Fibroblast of lung (primary cell): Measurements from ENCODE around the gene PODN. TPM values are rescaled to one million over a fixed set of nuclear protein-coding genes. Genes with fewer than 3 reads are reported as not detected.

ENCODE experiments used
- DNase-seq, 2 donors: peaks; one replicate each; pipeline versions ENCODE4 v3.0.0 to v3.0.0-alpha.2; 2010; ENCODE audit warnings: low read depth in 2 of 2
- H2AFZ ChIP-seq: 2 replicates; pipeline ENCODE4 v1.5.1; 2012; ENCODE audit warnings: low read length, control low read depth, inconsistent platforms
- H3K27ac ChIP-seq: 2 replicates; pipeline ENCODE4 v1.5.1; 2011; ENCODE audit warnings: low read length, control low read depth; ENCODE audit not compliant: insufficient read depth
- H3K27me3 ChIP-seq: 2 replicates; pipeline ENCODE4 v1.5.1; 2011; ENCODE audit warnings: mild to moderate bottlenecking, low read length; ENCODE audit not compliant: control insufficient read depth, insufficient read depth
- H3K36me3 ChIP-seq: 2 replicates; pipeline ENCODE4 v1.5.1; 2011; ENCODE audit warnings: low read length; ENCODE audit not compliant: control insufficient read depth, insufficient read depth
- H3K4me1 ChIP-seq: 2 replicates; pipeline ENCODE4 v1.5.1; 2011; ENCODE audit warnings: low read length; ENCODE audit not compliant: control insufficient read depth, insufficient read depth; ENCODE audit errors: extremely low read depth
- H3K4me2 ChIP-seq: 2 replicates; pipeline ENCODE4 v1.5.1; 2011; ENCODE audit warnings: low read length, control low read depth; ENCODE audit not compliant: insufficient read depth; ENCODE audit errors: extremely low read depth
- H3K4me3 ChIP-seq, 4 experiments: fragments of 200-600 bp in 1 of 4; sonication (generic) in 1 of 4; replicated peaks in 1 of 4; 2 replicates each; pipeline ENCODE4 v1.5.1; 2011 to 2016; ENCODE audit warnings: low read length in 4 of 4, low read depth in 3 of 4, mild to moderate bottlenecking in 3 of 4, control low read depth in 2 of 4, inconsistent platforms in 1 of 4, mixed read lengths in 1 of 4; ENCODE audit not compliant: insufficient read depth in 1 of 4; ENCODE audit errors: control extremely low read depth in 1 of 4
- H3K79me2 ChIP-seq: 2 replicates; pipeline ENCODE4 v1.5.1; 2012; ENCODE audit warnings: mild to moderate bottlenecking, low read length, inconsistent platforms; ENCODE audit not compliant: control insufficient read depth, insufficient read depth
- H3K9ac ChIP-seq: 2 replicates; pipeline ENCODE4 v1.5.1; 2011; ENCODE audit warnings: mild to moderate bottlenecking, low read length, control low read depth; ENCODE audit not compliant: insufficient read depth
- H3K9me3 ChIP-seq: 2 replicates; pipeline ENCODE4 v1.5.1; 2012; ENCODE audit warnings: low read depth, low read length; ENCODE audit not compliant: control insufficient read depth, insufficient read depth
- H4K20me1 ChIP-seq: 2 replicates; pipeline ENCODE4 v1.5.1; 2011; ENCODE audit warnings: low read length; ENCODE audit not compliant: control insufficient read depth, insufficient read depth; ENCODE audit errors: extremely low read depth
- EZH2 ChIP-seq: IDR thresholded peaks from 2 replicates; pipeline ENCODE4 v1.5.1; 2012; ENCODE audit warnings: low read length, control low read depth, mild to moderate bottlenecking; ENCODE audit errors: missing control alignments
- polyA plus RNA-seq, 2 donors: library from polyadenylated mRNA; depleted of rRNA in 1 of 2; stranded (reverse) in 1 of 2; unstranded in 1 of 2; fragments of >200 nt; gene quantifications; 2 replicates each; pipeline ENCODE4 v1.2.1, GENCODE V29; 2011 to 2012; ENCODE audit warnings: missing spikeins in 1 of 2
- total RNA-seq: library from RNA; depleted of rRNA; stranded (reverse); fragments of >200 nt; gene quantifications from 2 replicates; pipeline ENCODE4 v1.2.1, GENCODE V29; 2014
- TF ChIP-seq, protein P1 (sequence below), 2 donors: IDR thresholded peaks in 1 of 2; conservative IDR thresholded peaks in 1 of 2; 1 replicate in 1 of 2; 2 replicates in 1 of 2; pipeline ENCODE4 v1.5.1; 2011 to 2012; ENCODE audit warnings: low read length in 2 of 2, control low read depth in 1 of 2, inconsistent platforms in 1 of 2, low read depth in 1 of 2, mild to moderate bottlenecking in 1 of 2

The PODN gene
- total and polyA plus RNA-seq, 2 donors (not counting 1 experiment from before 2014, with no cell fraction given): 31.6 to 49.7 TPM

DNA sequence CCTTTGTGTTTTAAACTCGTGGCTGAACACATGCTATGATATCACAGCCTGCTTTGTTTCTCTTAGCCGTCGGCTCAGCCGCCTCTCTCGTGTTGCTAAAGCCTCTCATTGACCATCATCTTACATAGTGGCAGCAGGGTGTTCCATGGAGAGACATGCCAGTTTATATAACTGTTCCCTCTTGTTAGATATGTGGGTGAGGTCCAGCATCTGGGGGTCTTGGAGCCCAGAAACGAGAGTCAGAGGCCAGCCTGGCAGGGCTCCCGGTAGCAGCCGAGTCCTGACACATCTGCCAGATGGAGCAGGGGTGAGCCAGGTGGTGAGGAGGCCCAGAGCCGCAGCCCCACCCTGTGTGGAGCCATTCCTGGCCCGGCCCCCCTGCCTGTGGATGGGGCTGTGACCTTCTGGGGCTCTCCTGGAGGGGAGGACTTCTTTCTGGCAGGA is 11.9 kb downstream of the PODN start:
- no peaks in the 10 kb centered on the region for H3K4me1 ChIP-seq
- no peak overlapping the region for H3K9ac ChIP-seq
- H3K27ac ChIP-seq: no peak overlapping the region
- no peak overlapping the region for H3K4me2 ChIP-seq
- H3K79me2 ChIP-seq: no peaks in the 10 kb centered on the region
- H3K36me3 ChIP-seq: peaks cover 13% of the 10 kb centered on the region
- H3K27me3 ChIP-seq: no peaks in the 10 kb centered on the region
- no peak for TF ChIP-seq EZH2
- TF ChIP-seq, protein P1, sequence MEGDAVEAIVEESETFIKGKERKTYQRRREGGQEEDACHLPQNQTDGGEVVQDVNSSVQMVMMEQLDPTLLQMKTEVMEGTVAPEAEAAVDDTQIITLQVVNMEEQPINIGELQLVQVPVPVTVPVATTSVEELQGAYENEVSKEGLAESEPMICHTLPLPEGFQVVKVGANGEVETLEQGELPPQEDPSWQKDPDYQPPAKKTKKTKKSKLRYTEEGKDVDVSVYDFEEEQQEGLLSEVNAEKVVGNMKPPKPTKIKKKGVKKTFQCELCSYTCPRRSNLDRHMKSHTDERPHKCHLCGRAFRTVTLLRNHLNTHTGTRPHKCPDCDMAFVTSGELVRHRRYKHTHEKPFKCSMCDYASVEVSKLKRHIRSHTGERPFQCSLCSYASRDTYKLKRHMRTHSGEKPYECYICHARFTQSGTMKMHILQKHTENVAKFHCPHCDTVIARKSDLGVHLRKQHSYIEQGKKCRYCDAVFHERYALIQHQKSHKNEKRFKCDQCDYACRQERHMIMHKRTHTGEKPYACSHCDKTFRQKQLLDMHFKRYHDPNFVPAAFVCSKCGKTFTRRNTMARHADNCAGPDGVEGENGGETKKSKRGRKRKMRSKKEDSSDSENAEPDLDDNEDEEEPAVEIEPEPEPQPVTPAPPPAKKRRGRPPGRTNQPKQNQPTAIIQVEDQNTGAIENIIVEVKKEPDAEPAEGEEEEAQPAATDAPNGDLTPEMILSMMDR (conservative IDR thresholded peaks at IDR 0.05 in 1 of 2, IDR thresholded peaks at IDR 0.05 in 1 of 2; ENCODE audit: low read depth in 1 of 2, low read length in 2 of 2): no peak
- no peaks in the 10 kb centered on the region for H3K9me3 ChIP-seq
- DNase-seq: peak in 1 of 2 donors; percentile 41
- H4K20me1 ChIP-seq: no peaks in the 10 kb centered on the region
- no peak overlapping the region for H3K4me3 ChIP-seq
- no peak overlapping the region for H2AFZ ChIP-seq

DNA sequence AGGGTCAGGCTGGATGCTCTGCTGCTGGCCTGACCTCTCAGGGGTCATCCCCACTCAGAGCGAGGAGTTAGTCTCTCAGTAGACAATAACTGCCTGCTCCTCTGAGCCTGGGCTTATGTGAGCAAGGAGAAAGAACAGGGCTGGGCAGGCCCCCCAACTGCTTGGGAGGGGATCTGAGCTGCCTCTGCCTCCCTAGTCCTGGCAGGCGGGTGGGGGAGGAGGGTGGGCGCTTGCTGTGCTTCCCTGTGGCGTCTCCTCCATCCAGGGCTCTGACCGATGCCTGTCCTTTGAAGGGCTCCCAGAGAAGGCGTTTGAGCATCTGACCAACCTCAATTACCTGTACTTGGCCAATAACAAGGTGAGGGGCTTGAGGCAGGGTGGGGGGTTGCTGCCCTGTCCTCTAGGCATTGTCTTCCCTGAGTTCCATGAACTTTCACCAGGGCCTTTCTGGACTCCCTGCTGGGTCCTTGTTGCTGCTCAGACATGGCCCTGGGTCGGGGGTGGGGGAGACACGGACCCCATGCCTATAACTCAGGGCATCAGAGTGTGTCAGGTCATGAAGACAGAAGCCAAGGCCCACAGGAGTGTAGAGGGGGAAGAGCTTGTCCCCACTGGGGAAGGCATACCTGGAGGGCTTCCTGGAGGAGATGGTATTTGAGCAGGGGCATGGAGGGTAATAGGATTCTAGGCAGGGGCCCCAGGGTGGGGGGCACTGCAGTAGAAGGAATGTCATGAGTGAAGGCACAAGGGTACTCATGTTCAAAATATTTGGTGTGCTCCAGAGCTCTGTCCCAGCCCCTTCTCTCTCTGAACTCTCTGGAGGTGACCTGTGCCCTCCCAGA is 12.5 kb downstream of the PODN start:
- Histone ChIP-seq H3K4me1 (no peaks in the 10 kb centered on the region), H3K36me3 (peaks cover 13% of the 10 kb centered on the region), H3K27me3 (no peaks in the 10 kb centered on the region), H3K4me3 (no peak overlapping the region), H3K27ac (no peak overlapping the region), H3K4me2 (no peak overlapping the region), H3K9ac (no peak overlapping the region), H3K9me3 (no peaks in the 10 kb centered on the region), H3K79me2 (no peaks in the 10 kb centered on the region), H4K20me1 (no peaks in the 10 kb centered on the region), H2AFZ (no peak overlapping the region)
- no peak for TF ChIP-seq EZH2
- TF ChIP-seq, protein P1 (conservative IDR thresholded peaks at IDR 0.05 in 1 of 2, IDR thresholded peaks at IDR 0.05 in 1 of 2; ENCODE audit: low read depth in 1 of 2, low read length in 2 of 2): no peak
- no peak for DNase-seq

DNA sequence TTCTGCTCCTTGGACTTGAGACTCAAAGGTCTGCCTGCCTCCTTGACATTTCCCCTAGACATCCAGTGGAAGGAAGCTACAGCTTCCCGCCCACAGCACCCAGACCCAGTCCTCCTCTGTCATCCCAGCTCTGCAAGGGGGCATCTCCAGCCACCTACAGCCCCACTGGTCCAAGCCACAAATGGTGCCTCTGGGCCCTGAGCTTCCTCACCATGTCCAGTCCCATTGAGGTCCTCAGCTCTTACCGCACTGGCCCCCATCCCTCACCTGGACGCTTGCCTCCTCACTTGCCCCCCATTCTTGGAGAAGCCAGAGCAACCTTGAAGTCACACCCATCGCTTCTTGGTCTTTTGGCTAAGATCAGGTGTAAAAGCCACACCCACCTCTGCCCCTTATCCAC is 13.2 kb downstream of the PODN start:
- Histone ChIP-seq H3K27ac (no peak overlapping the region), H3K9me3 (no peaks in the 10 kb centered on the region), H3K4me3 (no peak overlapping the region), H3K9ac (no peak overlapping the region), H4K20me1 (no peaks in the 10 kb centered on the region), H3K4me2 (no peak overlapping the region), H3K27me3 (no peaks in the 10 kb centered on the region), H2AFZ (no peak overlapping the region), H3K36me3 (peaks cover 13% of the 10 kb centered on the region), H3K79me2 (no peaks in the 10 kb centered on the region), H3K4me1 (no peaks in the 10 kb centered on the region)
- no peak for TF ChIP-seq EZH2
- TF ChIP-seq, protein P1 (conservative IDR thresholded peaks at IDR 0.05 in 1 of 2, IDR thresholded peaks at IDR 0.05 in 1 of 2; ENCODE audit: low read depth in 1 of 2, low read length in 2 of 2): no peak
- no peak for DNase-seq
